A549 (cell line): ENCODE data around the gene MRPL27. TPM values are rescaled to one million over a fixed set of nuclear protein-coding genes. Genes with fewer than 3 reads are reported as not detected.

ENCODE experiments used
- ATAC-seq, 2 experiments: fragments of 200-7000 bp in 1 of 2; fragments of >200 bp in 1 of 2; cut with Nextera tagmentation in 1 of 2; cut with Tn5 transposase in 1 of 2; 3 replicates each; pipeline versions ENCODE4 v1.8.0 to v1.9.1; 2018 to 2020; ENCODE audit warnings: mild to moderate bottlenecking in 1 of 2, moderate library complexity in 1 of 2
- CTCF ChIA-PET: fragments of 300-600 bp; sonication (Branson Sonifier 250); formaldehyde crosslinking; extraction: SDS; loops from one replicate; lab custom pipeline; 2021; ENCODE audit warnings: antibody characterized with exemption, inconsistent platforms; lab: Yijun Ruan, JAX
- POLR2A ChIA-PET: fragments of 350-600 bp; formaldehyde crosslinking; extraction: SDS; loops from one replicate; lab custom pipeline; 2021; ENCODE audit warnings: antibody characterized with exemption, inconsistent platforms; lab: Yijun Ruan, JAX
- DNase-seq, 2 experiments: peaks; one replicate each; pipeline versions ENCODE4 v3.0.0 to v3.0.0-alpha.2; 2011 to 2016; ENCODE audit warnings: low read depth in 1 of 2, low spot score in 1 of 2
- FAIRE-seq: peaks from 2 replicates; lab custom pipeline; 2011; peaks lifted over from hg19 to GRCh38; lab: Jason Lieb, UNC
- H3K27ac ChIP-seq, 2 experiments: fragments of >200 bp; sonication (Bioruptor Twin); formaldehyde crosslinking; 3 replicates each; pipeline ENCODE4 v1.5.1; 2016 to 2017
- H3K4me1 ChIP-seq: fragments of >200 bp; sonication (Bioruptor Twin); formaldehyde crosslinking; 3 replicates; pipeline ENCODE4 v1.6.1; 2016
- H3K4me2 ChIP-seq: fragments of >200 bp; sonication (Bioruptor Twin); formaldehyde crosslinking; 3 replicates; pipeline ENCODE4 v1.6.1; 2016
- H3K4me3 ChIP-seq: fragments of >200 bp; sonication (Bioruptor Twin); formaldehyde crosslinking; 3 replicates; pipeline ENCODE4 v1.5.1; 2016
- H3K9me3 ChIP-seq: fragments of >200 bp; sonication (Bioruptor Twin); formaldehyde crosslinking; 3 replicates; pipeline ENCODE4 v1.6.1; 2016
- CBX2 ChIP-seq: fragments of 200-600 bp; sonication (generic); IDR thresholded peaks from 2 replicates; pipeline ENCODE4 v1.6.1; 2016; ENCODE audit warnings: low read depth, mild to moderate bottlenecking, borderline replicate concordance
- CEBPB ChIP-seq, 2 experiments: fragments of >200 bp in 1 of 2; sonication (Bioruptor Twin) in 1 of 2; formaldehyde crosslinking in 1 of 2; IDR thresholded peaks; 2 replicates each; pipeline ENCODE4 v1.6.1; 2012 to 2016
- CTCF ChIP-seq: fragments of >200 bp; sonication (Bioruptor Twin); formaldehyde crosslinking; IDR thresholded peaks from 3 replicates; pipeline ENCODE4 v1.5.1; 2016
- EP300 ChIP-seq, 2 experiments: fragments of >200 bp; sonication (Bioruptor Twin); formaldehyde crosslinking; IDR thresholded peaks; 2 replicates in 1 of 2; 3 replicates in 1 of 2; pipeline ENCODE4 v1.6.1; 2016 to 2017
- FOSL2 ChIP-seq, 2 experiments: fragments of 450-650 bp in 1 of 2; fragments of >200 bp in 1 of 2; sonication (Bioruptor Twin) in 1 of 2; formaldehyde crosslinking; IDR thresholded peaks; 2 replicates each; pipeline versions ENCODE4 v1.5.0 to v1.6.1; 2016 to 2020; ENCODE audit warnings: mild to moderate bottlenecking in 1 of 2, moderate library complexity in 1 of 2
- HDAC2 ChIP-seq: fragments of 200-600 bp; sonication (generic); IDR thresholded peaks from 2 replicates; pipeline ENCODE4 v1.6.1; 2016
- HEYL ChIP-seq: fragments of 250-450 bp; sonication (Bioruptor Pico); IDR thresholded peaks from 2 replicates; pipeline ENCODE4 v1.8.0; 2021; ENCODE audit warnings: mild to moderate bottlenecking, moderate library complexity
- HOXB5 ChIP-seq: fragments of 250-450 bp; sonication (Bioruptor Pico); IDR thresholded peaks from 2 replicates; pipeline ENCODE4 v1.5.0; 2020; ENCODE audit warnings: mild to moderate bottlenecking, moderate library complexity
- MAFK ChIP-seq: fragments of 450-650 bp; IDR thresholded peaks from 2 replicates; pipeline ENCODE4 v1.6.1; 2014; ENCODE audit not compliant: partially characterized antibody
- MAZ ChIP-seq: fragments of 150-350 bp; IDR thresholded peaks from 2 replicates; pipeline ENCODE4 v1.6.1; 2014; ENCODE audit warnings: antibody characterized with exemption, low read depth, low read length, borderline replicate concordance
- NPAS2 ChIP-seq: fragments of 250-450 bp; sonication (Bioruptor Pico); IDR thresholded peaks from 2 replicates; pipeline ENCODE4 v1.8.0; 2022; ENCODE audit warnings: mild to moderate bottlenecking, moderate library complexity, borderline replicate concordance
- POLR2AphosphoS2 ChIP-seq: conservative IDR thresholded peaks from 2 replicates; pipeline ENCODE4 v1.6.1; 2012; ENCODE audit warnings: low read length, improper control_type of control experiment, inconsistent platforms
- RARB ChIP-seq: fragments of 250-450 bp; sonication (Bioruptor Pico); IDR thresholded peaks from 2 replicates; pipeline ENCODE4 v1.8.0; 2021; ENCODE audit warnings: mild to moderate bottlenecking, moderate library complexity
- TP53 ChIP-seq: fragments of 250-450 bp; sonication (Bioruptor Pico); IDR thresholded peaks from 2 replicates; pipeline ENCODE4 v1.5.0; 2021; ENCODE audit warnings: mild to moderate bottlenecking, moderate library complexity
- ZC3H11A ChIP-seq: fragments of 450-650 bp; IDR thresholded peaks from 2 replicates; pipeline ENCODE4 v1.6.1; 2014; ENCODE audit warnings: antibody characterized with exemption, mild to moderate bottlenecking
- WGBS: methylation state at CpG from one replicate; pipeline ENCODE4 v1.1.6; 2017; ENCODE audit errors: missing lambda C conversion rate; 5-methylcytosine and 5-hydroxymethylcytosine counted together
- polyA plus RNA-seq, 4 experiments: library from polyadenylated mRNA; depleted of rRNA in 3 of 4; stranded (reverse); fragments of >200 nt; fragmentation: RNase III in 1 of 4; extraction: RNeasy Plus Mini Kit Qiagen cat#74134 plus additional on column Dnase treatment in 1 of 4; gene quantifications; 2 replicates in 3 of 4; 3 replicates in 1 of 4; pipeline ENCODE4 v1.2.3, GENCODE V29; 2011 to 2017
- TF ChIP-seq, protein P1 (sequence below): fragments of 250-450 bp; sonication (Bioruptor Pico); IDR thresholded peaks from 2 replicates; pipeline ENCODE4 v1.5.0; 2021; ENCODE audit warnings: mild to moderate bottlenecking, moderate library complexity, borderline replicate concordance
- TF ChIP-seq, protein P2 (sequence below): IDR thresholded peaks from 2 replicates; pipeline ENCODE4 v1.6.1; 2012; ENCODE audit warnings: low read depth, borderline replicate concordance

Gene MRPL27
- polyA plus RNA-seq, 2 of the 4 experiments (the other 2 are of a cell fraction) = 149 to 155 TPM

GRCh38 chr17:50397111-50397918 is 24.3 kb upstream of the MRPL27 start, which contains the start of gene LRRC59 (continued):
- TF ChIP-seq, protein P1, sequence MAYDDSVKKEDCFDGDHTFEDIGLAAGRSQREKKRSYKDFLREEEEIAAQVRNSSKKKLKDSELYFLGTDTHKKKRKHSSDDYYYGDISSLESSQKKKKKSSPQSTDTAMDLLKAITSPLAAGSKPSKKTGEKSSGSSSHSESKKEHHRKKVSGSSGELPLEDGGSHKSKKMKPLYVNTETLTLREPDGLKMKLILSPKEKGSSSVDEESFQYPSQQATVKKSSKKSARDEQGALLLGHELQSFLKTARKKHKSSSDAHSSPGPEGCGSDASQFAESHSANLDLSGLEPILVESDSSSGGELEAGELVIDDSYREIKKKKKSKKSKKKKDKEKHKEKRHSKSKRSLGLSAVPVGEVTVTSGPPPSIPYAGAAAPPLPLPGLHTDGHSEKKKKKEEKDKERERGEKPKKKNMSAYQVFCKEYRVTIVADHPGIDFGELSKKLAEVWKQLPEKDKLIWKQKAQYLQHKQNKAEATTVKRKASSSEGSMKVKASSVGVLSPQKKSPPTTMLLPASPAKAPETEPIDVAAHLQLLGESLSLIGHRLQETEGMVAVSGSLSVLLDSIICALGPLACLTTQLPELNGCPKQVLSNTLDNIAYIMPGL (CRISPR knock-in tag) = peak; percentile 65; the same call in 1 of the 2 replicates
- TF ChIP-seq POLR2AphosphoS2 = no peak
- TF ChIP-seq FOSL2 (IDR thresholded peaks at IDR 0.05) = no peak
- peak; percentile 80 for TF ChIP-seq FOSL2 (CRISPR knock-in tag; IDR thresholded peaks at IDR 0.05)
- no peak for TF ChIP-seq HEYL
- TF ChIP-seq TP53 (CRISPR knock-in tag) = no peak
- no peak for TF ChIP-seq ZC3H11A
- peak; percentile 91 for TF ChIP-seq CTCF
- TF ChIP-seq MAZ = peak; percentile 84; the same call in 1 of the 2 replicates
- no peak for TF ChIP-seq MAFK
- TF ChIP-seq CBX2 = no peak
- TF ChIP-seq, protein P2, sequence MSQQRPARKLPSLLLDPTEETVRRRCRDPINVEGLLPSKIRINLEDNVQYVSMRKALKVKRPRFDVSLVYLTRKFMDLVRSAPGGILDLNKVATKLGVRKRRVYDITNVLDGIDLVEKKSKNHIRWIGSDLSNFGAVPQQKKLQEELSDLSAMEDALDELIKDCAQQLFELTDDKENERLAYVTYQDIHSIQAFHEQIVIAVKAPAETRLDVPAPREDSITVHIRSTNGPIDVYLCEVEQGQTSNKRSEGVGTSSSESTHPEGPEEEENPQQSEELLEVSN = peak; percentile 97
- TF ChIP-seq HOXB5 (CRISPR knock-in tag) = no peak
- no peak for TF ChIP-seq EP300 (IDR thresholded peaks at IDR 0.05)
- TF ChIP-seq, all 56 proteins: peak for 18

- WGBS = 4% methylated on average over 30 of the region's 30 CpGs
- CTCF ChIA-PET = interaction anchor here (0.6 to 15.8 kb wide), 36 partner anchors 11 to 1423 kb away, joined by 3 to 445 read pairs (median 6); partner anchors contain the start of genes ACSF2, EME1, MRPL27 and RSAD1
- peak; percentile 66 to 73 for ATAC-seq
- TF ChIP-seq HDAC2 (0 out of 2 replicates have a peak, but pooled peaks have one; percentile 6), NPAS2 (CRISPR knock-in tag) (no peak), CEBPB (IDR thresholded peaks at IDR 0.05) (0 out of 4 replicates have a peak, but pooled peaks of 1 of the 2 experiments have one; percentile 35), RARB (CRISPR knock-in tag) (no peak)
- TF ChIP-seq, all 56 proteins: peak for 2
- Histone ChIP-seq H3K9me3 (no peaks in the 10 kb centered on the region), H3K4me2 (peak overlapping the region; percentile 96), H3K4me3 (peak overlapping the region; percentile 88), H3K4me1 (peaks cover 20% of the 10 kb centered on the region), H3K27ac (peak overlapping the region; percentile 88 to 94)
- DNase-seq = peak; percentile 58 to 70
- POLR2A ChIA-PET = interaction anchor here (0.5 to 1.9 kb wide), 17 partner anchors 9 to 218 kb away, joined by 3 to 9 read pairs (median 4); partner anchors contain the start of genes EME1 and MRPL27
- FAIRE-seq = no peak
Measured at GRCh38 chr17:50396261-50397110, 23.5 kb upstream of the MRPL27 start.
